ENCODE data around the gene NSUN6.

- TF ChIP-seq EZH2 (IDR thresholded peaks at IDR 0.05) (no peak), CTCF (IDR thresholded peaks at IDR 0.05 in 2 of 3, conservative IDR thresholded peaks at IDR 0.05 in 1 of 3; ENCODE audit: borderline replicate concordance in 1 of 3, insufficient read depth in 1 of 3, low read depth in 2 of 3, low read length in 2 of 3) (no peak), CBX3 (IDR thresholded peaks at IDR 0.05; ENCODE audit: low read depth) (no peak), POLR2A (IDR thresholded peaks at IDR 0.05; ENCODE audit: borderline replicate concordance, extremely low read depth, insufficient read depth, insufficient read length) (no peak)
These were observed 1.9 kb downstream of the NSUN6 start for GRCh38 chr10:18649364-18649959.
